Mesothelial cell of epicardium (in vitro differentiated cells): ENCODE results near the gene SLC7A6. TPM values are rescaled to one million over a fixed set of nuclear protein-coding genes. Genes with fewer than 3 reads are reported as not detected.

Experiments used
- DNase-seq, 2 experiments: peaks; one replicate each; pipeline ENCODE4 v3.0.0; 2021; ENCODE audit warnings: low spot score in 2 of 2; ENCODE audit not compliant: unreplicated experiment in 2 of 2
- H3K27ac Mint-ChIP-seq: 2 replicates; pipeline ENCODE4 v1.8.0; 2021; ENCODE audit warnings: mixed read lengths
- H3K27me3 Mint-ChIP-seq: 2 replicates; pipeline ENCODE4 v1.8.0; 2021; ENCODE audit warnings: low read depth, mixed read lengths
- H3K36me3 Mint-ChIP-seq: 2 replicates; pipeline ENCODE4 v1.8.0; 2021; ENCODE audit warnings: mixed read lengths
- H3K4me1 Mint-ChIP-seq: 2 replicates; pipeline ENCODE4 v1.8.0; 2021; ENCODE audit warnings: mixed read lengths
- H3K4me3 Mint-ChIP-seq: 2 replicates; pipeline ENCODE4 v1.8.0; 2021; ENCODE audit warnings: mild to moderate bottlenecking, moderate library complexity, mixed read lengths
- H3K9me3 Mint-ChIP-seq: 2 replicates; pipeline ENCODE4 v1.8.0; 2021; ENCODE audit warnings: mixed read lengths
- CTCF ChIP-seq: fragments of 200-600 bp; sonication (generic); IDR thresholded peaks from one replicate; pipeline ENCODE4 v1.5.0; 2021; ENCODE audit warnings: antibody characterized with exemption; ENCODE audit not compliant: unreplicated experiment
- total RNA-seq: library from RNA; stranded (reverse); gene quantifications from 3 replicates; pipeline ENCODE4 v1.2.1, GENCODE V29; 2021

SLC7A6 gene
- total RNA-seq, 1 donor from 2014 or later: 73.2 TPM

GRCh38 chr16:68259007-68259825 lies 5.1 kb upstream of the SLC7A6 start:
- H3K27me3 Mint-ChIP-seq: no peaks in the 10 kb centered on the region
- H3K9me3 Mint-ChIP-seq: no peaks in the 10 kb centered on the region
- H3K27ac Mint-ChIP-seq: no peak overlapping the region
- DNase-seq: no peak
- peaks cover 2% of the 10 kb centered on the region for H3K36me3 Mint-ChIP-seq
- no peak for TF ChIP-seq CTCF
- no peak overlapping the region for H3K4me3 Mint-ChIP-seq
- peaks cover 14% of the 10 kb centered on the region for H3K4me1 Mint-ChIP-seq

DNA sequence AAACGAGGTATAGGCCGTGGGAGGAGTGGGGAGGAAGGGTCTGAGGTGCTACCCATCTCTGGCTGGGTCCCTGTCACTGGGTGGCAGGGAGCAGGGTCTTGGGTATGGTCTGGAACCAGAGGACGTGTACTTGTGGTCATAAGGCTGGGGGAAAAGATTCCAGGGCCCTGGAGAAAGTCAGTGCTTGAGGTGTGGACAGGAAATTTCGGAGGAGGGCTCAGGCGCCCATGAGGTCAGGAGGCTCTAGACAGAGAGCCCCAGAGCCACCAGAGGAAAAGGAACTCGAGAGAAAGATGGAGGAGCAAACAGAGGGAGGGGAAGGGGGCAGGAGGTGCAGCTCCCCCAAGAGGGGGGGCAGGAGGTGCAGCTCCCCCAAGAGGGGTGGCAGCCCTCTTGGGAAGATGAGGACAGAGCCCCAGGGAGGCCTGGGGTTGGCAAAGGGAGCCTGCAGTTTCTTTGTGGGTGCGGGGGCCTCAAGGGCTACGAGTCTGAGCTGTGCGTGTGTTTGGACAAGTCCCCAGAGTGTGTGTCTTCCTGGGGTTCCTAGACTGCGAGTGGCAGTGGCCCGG lies 683 bp upstream of the SLC7A6 start:
- peaks cover 2% of the 10 kb centered on the region for H3K36me3 Mint-ChIP-seq

DNA sequence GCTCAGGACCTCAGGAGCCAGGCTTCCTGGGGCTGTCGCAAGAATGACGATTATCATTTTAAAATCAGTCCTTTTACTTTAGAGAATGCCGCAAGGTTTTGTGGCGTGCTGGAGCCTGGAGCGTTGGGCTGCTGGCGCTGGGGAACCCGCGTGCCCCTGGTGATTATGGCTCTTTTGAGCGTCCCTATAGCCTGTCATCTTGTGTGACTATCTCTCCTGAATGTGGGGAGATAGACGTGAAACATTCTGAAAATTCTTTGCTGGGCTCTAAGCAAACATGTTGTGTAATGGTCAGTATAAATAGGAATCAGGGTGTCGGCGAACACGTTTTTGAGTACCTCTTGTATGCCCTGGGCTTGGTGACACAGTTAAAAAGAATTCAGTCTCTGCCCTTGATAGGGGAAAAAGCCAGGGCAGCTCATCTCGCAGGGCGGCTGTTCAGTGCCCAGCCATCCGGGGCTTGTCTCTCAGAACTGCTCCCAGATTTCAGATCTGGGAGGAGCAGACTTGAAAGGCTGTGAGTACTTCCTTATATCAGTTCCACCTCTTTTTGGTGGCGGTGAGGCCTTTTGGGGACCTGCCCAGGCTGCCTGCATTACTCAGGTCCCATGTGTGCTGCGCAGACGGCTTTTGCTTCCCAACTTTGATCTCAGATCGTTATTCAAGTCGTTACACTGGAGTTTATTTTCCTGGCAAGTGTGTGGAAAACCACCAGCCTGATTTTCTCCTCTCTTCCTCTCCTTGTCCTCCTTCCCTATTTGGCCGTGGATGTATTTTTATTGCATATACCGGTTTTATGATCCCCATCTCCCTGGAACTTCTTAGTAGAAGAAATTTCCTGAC lies 973 bp downstream of the SLC7A6 start:
- Mint-ChIP-seq H3K27ac (peak overlapping the region; percentile 96), H3K36me3 (no peaks in the 10 kb centered on the region), H3K4me1 (peaks cover 43% of the 10 kb centered on the region), H3K27me3 (no peaks in the 10 kb centered on the region), H3K9me3 (no peaks in the 10 kb centered on the region), H3K4me3 (peak overlapping the region; percentile 94)
- TF ChIP-seq CTCF: no peak
- peak in 1 of 2 experiments; percentile 49 for DNase-seq

More for the DNA sequence above, 683 bp upstream of the SLC7A6 start:
- peaks cover 37% of the 10 kb centered on the region for H3K4me1 Mint-ChIP-seq
- H3K27me3 Mint-ChIP-seq: no peaks in the 10 kb centered on the region
- no peak for TF ChIP-seq CTCF
- DNase-seq: no peak
- peak overlapping the region; percentile 89 for H3K4me3 Mint-ChIP-seq
- H3K27ac Mint-ChIP-seq: peak overlapping the region; percentile 99
- H3K9me3 Mint-ChIP-seq: no peaks in the 10 kb centered on the region

GRCh38 chr16:68267612-68268405 lies 3.5 kb downstream of the SLC7A6 start:
- H3K4me1 Mint-ChIP-seq: peaks cover 43% of the 10 kb centered on the region
- H3K36me3 Mint-ChIP-seq: no peaks in the 10 kb centered on the region
- peak overlapping the region; percentile 95 for H3K27ac Mint-ChIP-seq
- H3K27me3 Mint-ChIP-seq: no peaks in the 10 kb centered on the region
- peak overlapping the region; percentile 58 for H3K4me3 Mint-ChIP-seq
- no peaks in the 10 kb centered on the region for H3K9me3 Mint-ChIP-seq
- peak in 1 of 2 experiments; percentile 61 for DNase-seq
- TF ChIP-seq CTCF: no peak

DNA sequence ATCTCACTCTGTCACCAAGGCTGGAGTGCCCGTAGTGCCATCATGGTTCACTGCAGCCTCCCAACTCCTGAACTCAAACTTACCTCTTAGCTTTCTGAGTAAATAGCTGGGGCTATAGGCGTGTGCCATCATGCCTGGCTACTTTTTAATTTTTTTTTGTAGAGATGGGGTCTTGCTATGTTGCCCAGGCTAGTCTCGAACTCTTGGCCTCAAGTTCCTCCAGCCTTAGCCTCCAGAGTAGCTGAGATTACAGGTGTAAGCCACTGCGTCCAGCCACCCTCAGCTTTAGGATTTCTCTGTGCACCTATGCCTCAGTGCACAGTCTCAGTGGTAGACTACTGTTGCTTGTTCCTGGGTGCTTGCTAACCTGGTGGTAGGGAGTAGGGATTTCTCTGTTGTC lies 5.5 kb downstream of the SLC7A6 start:
- peaks cover 36% of the 10 kb centered on the region for H3K4me1 Mint-ChIP-seq
- no peak overlapping the region for H3K4me3 Mint-ChIP-seq
- no peak for DNase-seq
- TF ChIP-seq CTCF: no peak
- no peaks in the 10 kb centered on the region for H3K27me3 Mint-ChIP-seq
- H3K27ac Mint-ChIP-seq: no peak overlapping the region
- H3K36me3 Mint-ChIP-seq: peaks cover 9% of the 10 kb centered on the region
- H3K9me3 Mint-ChIP-seq: no peaks in the 10 kb centered on the region
